ENCODE data around the gene SLC5A6. TPM values are rescaled to one million over a fixed set of nuclear protein-coding genes. Genes with fewer than 3 reads are reported as not detected.

The SLC5A6 gene
- total RNA-seq, 1 experiment from 2014 or later, result 122 TPM

DNA sequence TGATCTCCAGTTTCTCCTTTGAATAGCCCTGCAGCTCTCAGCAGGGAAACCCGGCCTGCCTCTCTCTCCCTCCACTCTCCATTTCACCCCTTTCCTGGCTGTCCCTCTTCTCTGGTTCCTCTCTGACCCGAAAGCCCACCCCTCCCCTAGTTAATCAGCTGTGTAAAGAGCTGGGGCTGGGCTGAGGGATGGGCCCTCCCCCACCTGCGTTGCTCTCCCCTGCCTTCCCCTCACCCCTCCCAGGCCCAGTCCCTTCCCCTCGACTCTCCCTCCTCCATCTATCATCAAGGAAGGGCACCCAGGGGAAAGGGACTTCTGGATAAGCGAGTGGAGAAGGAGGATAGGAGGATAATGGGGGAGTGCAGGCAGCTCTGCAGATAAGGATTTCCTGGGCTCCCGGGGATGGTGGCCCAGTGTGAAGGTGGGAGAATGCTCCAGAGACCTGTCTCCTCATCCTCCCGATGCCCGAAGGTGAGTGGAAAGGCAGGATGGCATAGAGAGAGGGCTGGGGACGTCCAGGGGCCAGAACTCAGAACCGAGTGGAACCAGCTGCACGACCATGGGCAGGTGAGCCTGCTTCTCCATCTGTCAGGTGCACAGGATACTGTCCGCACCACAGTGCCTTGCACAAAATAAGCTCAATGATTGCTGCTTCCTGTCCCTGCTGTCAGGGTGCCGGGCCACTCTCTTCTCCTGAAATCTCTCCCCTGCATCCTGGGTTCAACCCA, 38.7 kb upstream of the SLC5A6 start:
- no peak overlapping the region for H3T11ph ChIP-seq (ENCODE audit: low read length)
- H3K4ac ChIP-seq (ENCODE audit: low read depth, low read length), result no peak overlapping the region
- H3K23ac ChIP-seq (ENCODE audit: insufficient read length, low read depth, low read length), result no peak overlapping the region
- TF ChIP-seq, protein P1, sequence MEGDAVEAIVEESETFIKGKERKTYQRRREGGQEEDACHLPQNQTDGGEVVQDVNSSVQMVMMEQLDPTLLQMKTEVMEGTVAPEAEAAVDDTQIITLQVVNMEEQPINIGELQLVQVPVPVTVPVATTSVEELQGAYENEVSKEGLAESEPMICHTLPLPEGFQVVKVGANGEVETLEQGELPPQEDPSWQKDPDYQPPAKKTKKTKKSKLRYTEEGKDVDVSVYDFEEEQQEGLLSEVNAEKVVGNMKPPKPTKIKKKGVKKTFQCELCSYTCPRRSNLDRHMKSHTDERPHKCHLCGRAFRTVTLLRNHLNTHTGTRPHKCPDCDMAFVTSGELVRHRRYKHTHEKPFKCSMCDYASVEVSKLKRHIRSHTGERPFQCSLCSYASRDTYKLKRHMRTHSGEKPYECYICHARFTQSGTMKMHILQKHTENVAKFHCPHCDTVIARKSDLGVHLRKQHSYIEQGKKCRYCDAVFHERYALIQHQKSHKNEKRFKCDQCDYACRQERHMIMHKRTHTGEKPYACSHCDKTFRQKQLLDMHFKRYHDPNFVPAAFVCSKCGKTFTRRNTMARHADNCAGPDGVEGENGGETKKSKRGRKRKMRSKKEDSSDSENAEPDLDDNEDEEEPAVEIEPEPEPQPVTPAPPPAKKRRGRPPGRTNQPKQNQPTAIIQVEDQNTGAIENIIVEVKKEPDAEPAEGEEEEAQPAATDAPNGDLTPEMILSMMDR (conservative IDR thresholded peaks at IDR 0.05), result no peak
- Mint-ChIP-seq H3K27ac (peak overlapping the region in 1 of 3 experiments; percentile 44; a peak in 2 of 7 replicates), H3K27me3 (ENCODE audit: low read depth) (peaks cover 40% of the 10 kb centered on the region), H3K36me3 (ENCODE audit: insufficient read depth in 1 of 3, low read depth in 3 of 3) (no peaks in the 10 kb centered on the region), H3K4me3 (peak overlapping the region; percentile 34 to 73; a peak in 4 of 5 replicates), H3K4me1 (peaks cover 13 to 18% of the 10 kb centered on the region in 2 experiments), H3K9me3 (no peaks in the 10 kb centered on the region)
- no peak overlapping the region for H3K56ac ChIP-seq (ENCODE audit: insufficient read length, low read depth, low read length)
- H2AFZ ChIP-seq (ENCODE audit: low read length), result no peak overlapping the region
- H2BK12ac ChIP-seq (ENCODE audit: insufficient read length, low read depth, low read length), result no peak overlapping the region
- H3K27ac ChIP-seq (ENCODE audit: insufficient read length, low read depth, low read length), result no peak overlapping the region
- no peak overlapping the region for H2BK120ac ChIP-seq (ENCODE audit: low read depth, low read length, poor library complexity, severe bottlenecking)
- no peak overlapping the region for H3K9ac ChIP-seq (ENCODE audit: extremely low read depth, insufficient read length, low read length)
- no peaks in the 10 kb centered on the region for H3K79me1 ChIP-seq (ENCODE audit: insufficient read depth, low read depth, low read length, poor library complexity, severe bottlenecking)
- H2BK20ac ChIP-seq (ENCODE audit: low read depth, low read length, poor library complexity, severe bottlenecking), result no peak overlapping the region
- no peaks in the 10 kb centered on the region for H3K9me3 ChIP-seq (ENCODE audit: control insufficient read depth, low read depth, low read length)
- H3K23me2 ChIP-seq (ENCODE audit: insufficient read length, low read depth, low read length, poor library complexity, severe bottlenecking), result no peaks in the 10 kb centered on the region
- no peaks in the 10 kb centered on the region for H3K4me1 ChIP-seq (ENCODE audit: insufficient read depth, low read length)
- H2AK5ac ChIP-seq (ENCODE audit: insufficient read length, low read length), result no peak overlapping the region
- H4K8ac ChIP-seq (replicated peaks; ENCODE audit: insufficient read length, low read depth, low read length), result no peak overlapping the region
- no peak overlapping the region for H2BK5ac ChIP-seq (ENCODE audit: insufficient read length, low read length)
- no peak overlapping the region for H2BK15ac ChIP-seq (ENCODE audit: low read depth, low read length)
- no peak for DNase-seq
- H3K79me2 ChIP-seq (ENCODE audit: insufficient read depth, low read length), result no peaks in the 10 kb centered on the region
- no CpG with 5 or more reads among the region's 13 CpGs for WGBS (ENCODE audit: extremely low coverage, insufficient read length, low lambda C conversion rate)
- H4K20me1 ChIP-seq (ENCODE audit: control insufficient read depth, insufficient read depth, insufficient read length), result no peaks in the 10 kb centered on the region
- H4K5ac ChIP-seq (ENCODE audit: insufficient read length, low read depth, low read length), result no peak overlapping the region
- no peak overlapping the region for H4K91ac ChIP-seq (ENCODE audit: insufficient read length, low read depth, low read length)
- peak overlapping the region; percentile 32 for H3K4me2 ChIP-seq (ENCODE audit: insufficient read depth, insufficient read length, low read length)
- H3K14ac ChIP-seq (ENCODE audit: insufficient read depth, low read length), result no peak overlapping the region
- H3K18ac ChIP-seq (ENCODE audit: insufficient read length, low read depth, low read length), result no peak overlapping the region
- no peaks in the 10 kb centered on the region for H3K27me3 ChIP-seq (ENCODE audit: insufficient read depth, low read length)
